ENCODE measurements around the gene RAB25.

- TF ChIP-seq CTCF (IDR thresholded peaks at IDR 0.05) (no peak), POLR2A (IDR thresholded peaks at IDR 0.05) (no peak)
These were observed 4.9 kb downstream of the RAB25 start for GRCh38 chr1:156065871-156066270.

Measured in heart left ventricle (tissue), 13 donors.